ENCODE results near the gene SPARCL1. TPM values are rescaled to one million over a fixed set of nuclear protein-coding genes. Genes with fewer than 3 reads are reported as not detected.

Gene SPARCL1
- total and polyA plus RNA-seq, 5 donors, result 343 to 492 (median 365) TPM

Other genes with a start within 250 kb of the SPARCL1 start
- under 1 TPM in 3 of 4 donors, not detected in 1; 0.09 to 0.12 (median 0.11) TPM for gene HSD17B13, start 206.5 kb downstream of the SPARCL1 start, total RNA-seq
- 0.14 TPM for gene HSD17B13, start 206.5 kb downstream of the SPARCL1 start, polyA plus RNA-seq
- gene HSD17B11, start 138.2 kb downstream of the SPARCL1 start, total RNA-seq, result 10 to 100 TPM; 16.4 to 22.5 (median 19.0) TPM
- gene HSD17B11, start 138.2 kb downstream of the SPARCL1 start, polyA plus RNA-seq, result 30.0 TPM
- gene NUDT9, start 106.8 kb downstream of the SPARCL1 start, total RNA-seq, result 10 to 100 TPM; 27.1 to 36.5 (median 30.8) TPM
- 52.8 TPM for gene NUDT9, start 106.8 kb downstream of the SPARCL1 start, polyA plus RNA-seq
- not detected for gene DSPP, start 79.2 kb upstream of the SPARCL1 start, total RNA-seq
- gene DSPP, start 79.2 kb upstream of the SPARCL1 start, polyA plus RNA-seq, result not detected
- not detected for gene DMP1, start 120.9 kb upstream of the SPARCL1 start, total RNA-seq
- gene DMP1, start 120.9 kb upstream of the SPARCL1 start, polyA plus RNA-seq, result not detected